Mammary epithelial cell (primary cell): ENCODE measurements around the gene PGF.

ENCODE experiments used
- CTCF ChIP-seq, 2 donors: IDR thresholded peaks in 1 of 2; conservative IDR thresholded peaks in 1 of 2; 2 replicates each; pipeline ENCODE4 v1.5.1; 2011 to 2012; ENCODE audit warnings: inconsistent platforms in 2 of 2, low read length in 2 of 2, mild to moderate bottlenecking in 2 of 2, control low read depth in 1 of 2, low read depth in 1 of 2; ENCODE audit not compliant: insufficient read depth in 1 of 2; ENCODE audit errors: extremely low read depth in 1 of 2
- EZH2 ChIP-seq: IDR thresholded peaks from 2 replicates; pipeline ENCODE4 v1.6.1; 2012; ENCODE audit warnings: low read length, inconsistent platforms, borderline replicate concordance

GRCh38 chr14:74935360-74935680 is 20.1 kb downstream of the PGF start:
- TF ChIP-seq CTCF (conservative IDR thresholded peaks at IDR 0.05 in 1 of 2, IDR thresholded peaks at IDR 0.05 in 1 of 2; ENCODE audit: extremely low read depth in 1 of 2, insufficient read depth in 1 of 2, low read depth in 1 of 2, low read length in 2 of 2) (no peak), EZH2 (no peak)
